22Rv1 (cell line): Measurements from ENCODE around the gene ACSM3.

Source experiments
- CTCF ChIP-seq: fragments of 450-650 bp; IDR thresholded peaks from 2 replicates; pipeline ENCODE4 v1.5.1; 2017; ENCODE audit warnings: mild to moderate bottlenecking
- ZFX ChIP-seq: fragments of 450-650 bp; IDR thresholded peaks from 2 replicates; pipeline ENCODE4 v1.6.1; 2017; ENCODE audit warnings: antibody characterized with exemption, borderline replicate concordance

DNA sequence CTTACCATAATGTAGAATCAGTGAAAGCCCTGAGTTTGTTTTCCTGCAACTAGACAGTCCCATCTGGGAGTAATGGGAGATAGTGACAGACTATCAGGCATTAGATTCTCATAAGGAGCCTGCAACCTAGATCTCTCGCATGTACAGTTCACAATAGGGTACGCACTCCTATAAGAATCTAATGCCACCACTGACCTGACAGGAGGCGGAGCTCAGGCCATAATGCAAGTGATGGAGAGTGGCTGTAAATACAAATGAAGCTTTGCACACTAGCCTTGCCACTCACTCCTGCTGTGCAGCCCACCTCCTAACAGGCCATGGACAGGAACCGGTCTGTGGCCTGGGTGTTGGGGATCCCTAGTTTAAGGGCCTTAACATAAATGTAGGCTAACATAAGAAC is 43.6 kb upstream of the ACSM3 start:
- TF ChIP-seq CTCF, result no peak
- no peak for TF ChIP-seq ZFX
